Activated T-cell treated with anti-CD3 and anti-CD28 coated beads for 4 hours (primary cell): ENCODE data around the gene PPP2R3B.
"Not testable (repeated sequence)": the region's sequence is repeated elsewhere in the genome, so short reads cannot be mapped to it uniquely, and the experiment has no call there.

Source experiments
- DNase-seq: peaks from one replicate; pipeline ENCODE4 v3.0.0-alpha.2; 2020

The PPP2R3B gene

DNA sequence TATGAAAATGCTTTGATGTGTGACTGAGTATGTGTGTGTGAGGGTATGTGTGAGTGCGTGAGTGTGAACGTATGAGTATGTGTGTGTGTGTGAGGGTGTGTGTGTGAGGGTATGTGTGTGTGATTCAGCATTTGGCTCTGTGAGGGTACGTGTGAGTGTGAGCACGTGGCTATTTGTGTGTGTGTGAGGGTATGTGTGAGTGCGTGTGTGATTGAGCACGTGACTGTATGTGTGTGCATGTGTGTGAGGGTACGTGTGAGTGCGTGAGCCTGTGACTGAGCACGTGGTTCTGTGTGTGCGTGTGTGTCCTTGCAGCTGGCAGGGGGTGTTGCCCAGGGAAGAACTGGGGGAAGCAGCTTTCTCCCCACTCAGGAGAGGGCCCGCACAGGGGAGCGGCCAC lies 16.1 kb upstream of the PPP2R3B start:
- no peak for DNase-seq

DNA sequence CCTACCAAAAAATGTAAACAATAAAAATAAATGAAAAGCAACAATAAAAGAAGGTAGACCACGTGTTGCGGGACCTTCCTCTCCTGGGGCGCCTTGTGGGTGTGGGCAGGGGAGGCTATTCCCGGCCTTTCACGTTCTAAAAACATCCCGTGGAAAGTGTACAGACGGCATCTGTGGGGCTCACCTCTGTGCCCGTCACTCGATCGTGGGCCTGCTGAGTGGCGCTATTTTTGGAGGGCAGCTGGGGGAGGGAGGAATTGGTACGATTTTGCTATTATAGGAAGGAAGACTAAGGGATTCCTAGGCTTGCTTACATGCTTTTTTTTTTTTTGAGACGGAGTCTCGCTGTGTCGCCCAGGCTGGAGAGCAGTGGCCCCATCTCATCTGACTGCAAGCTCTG lies 13.6 kb upstream of the PPP2R3B start:
- no peak for DNase-seq

DNA sequence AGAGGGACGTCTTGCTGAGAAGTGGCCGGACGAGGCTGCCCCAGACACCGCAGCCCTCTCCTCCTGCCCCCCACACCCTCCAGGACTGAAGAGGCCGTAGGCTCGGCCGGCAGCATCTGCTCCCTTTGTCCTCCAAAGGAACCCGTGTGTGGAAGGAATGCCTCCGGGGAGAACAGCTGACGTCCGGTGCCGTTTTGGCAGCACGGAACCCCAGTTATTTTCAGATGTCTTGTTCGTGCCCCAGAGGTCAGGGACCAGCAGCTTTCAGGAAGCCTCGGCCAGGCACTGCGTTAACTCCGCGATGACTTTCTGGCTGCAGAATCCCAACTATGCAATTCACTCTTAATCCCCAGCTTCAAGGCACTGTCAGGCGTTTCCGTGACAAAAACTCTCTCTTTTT lies 10.9 kb upstream of the PPP2R3B start:
- no peak for DNase-seq

DNA sequence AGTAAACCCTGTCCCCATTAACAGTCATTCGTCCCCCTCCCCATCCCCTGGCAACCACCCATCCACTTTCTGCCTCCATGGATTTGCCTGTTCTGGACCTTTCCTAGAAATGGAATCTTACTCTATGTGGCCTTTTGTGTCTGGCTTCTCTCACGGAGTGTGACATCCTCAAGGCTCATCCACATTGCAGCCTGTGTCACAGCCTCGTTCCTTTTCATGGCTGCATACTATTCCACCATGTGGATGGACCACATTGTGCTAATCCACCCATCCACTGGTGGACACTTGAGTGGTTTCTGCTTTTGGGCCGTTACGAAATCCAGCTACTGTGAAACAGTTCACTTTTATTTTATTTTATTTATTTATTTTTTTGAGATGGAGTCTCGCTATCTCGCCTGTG lies 8.1 kb upstream of the PPP2R3B start:
- DNase-seq, result no peak

DNA sequence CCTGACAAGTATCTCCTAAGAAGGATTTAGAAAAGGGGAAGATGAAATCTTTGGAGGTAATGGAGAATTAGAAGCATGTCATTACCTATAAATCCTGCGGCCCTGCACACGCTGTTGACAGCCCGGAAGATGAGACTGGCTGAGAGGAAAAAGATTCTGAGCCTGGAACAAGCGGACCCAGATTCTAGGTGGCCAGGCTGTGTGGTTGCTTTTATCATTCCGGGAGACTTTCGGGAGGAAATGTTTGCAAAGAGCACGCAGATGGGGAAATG lies 5.8 kb upstream of the PPP2R3B start:
- DNase-seq, result no peak

DNA sequence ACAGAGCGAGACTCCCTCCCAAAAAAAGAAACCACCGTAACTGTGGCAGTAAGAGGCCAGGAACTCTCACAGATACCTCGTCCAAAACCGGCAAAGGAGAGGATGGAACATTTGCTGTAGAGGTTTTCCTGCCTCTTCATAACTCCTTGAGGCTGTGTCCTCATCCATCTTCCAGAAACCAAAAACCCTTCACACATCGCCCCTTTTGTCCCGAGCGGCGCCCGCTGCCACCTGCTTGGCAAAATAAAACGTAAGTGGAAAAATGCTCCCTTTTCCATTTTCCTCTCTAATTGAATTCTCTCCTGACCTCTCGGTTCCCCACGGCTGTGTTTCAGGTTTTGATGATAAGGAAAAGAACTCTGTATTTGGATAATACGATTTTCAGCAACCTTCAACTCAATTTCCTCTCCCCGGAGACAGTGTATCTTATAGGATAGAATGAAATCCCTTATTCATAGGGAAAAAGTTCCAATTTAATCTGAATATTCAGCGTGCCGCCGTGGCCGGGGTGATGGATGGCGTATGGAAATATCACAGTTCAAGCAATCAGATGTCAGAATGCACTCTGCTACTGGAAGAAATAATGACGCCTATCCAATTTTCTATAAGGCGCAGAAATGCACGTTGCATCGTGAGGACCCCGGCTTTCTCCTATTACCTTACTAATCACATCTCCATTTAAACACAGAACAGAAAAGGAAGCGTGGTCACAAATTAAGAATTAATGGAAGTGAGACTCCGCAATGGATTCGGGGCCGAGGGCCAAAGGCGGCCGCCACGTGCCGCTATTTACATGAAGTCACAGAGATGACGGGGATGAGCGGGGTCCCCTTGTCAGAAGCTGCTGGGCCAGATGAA lies 5.2 kb upstream of the PPP2R3B start:
- DNase-seq, result no peak

DNA sequence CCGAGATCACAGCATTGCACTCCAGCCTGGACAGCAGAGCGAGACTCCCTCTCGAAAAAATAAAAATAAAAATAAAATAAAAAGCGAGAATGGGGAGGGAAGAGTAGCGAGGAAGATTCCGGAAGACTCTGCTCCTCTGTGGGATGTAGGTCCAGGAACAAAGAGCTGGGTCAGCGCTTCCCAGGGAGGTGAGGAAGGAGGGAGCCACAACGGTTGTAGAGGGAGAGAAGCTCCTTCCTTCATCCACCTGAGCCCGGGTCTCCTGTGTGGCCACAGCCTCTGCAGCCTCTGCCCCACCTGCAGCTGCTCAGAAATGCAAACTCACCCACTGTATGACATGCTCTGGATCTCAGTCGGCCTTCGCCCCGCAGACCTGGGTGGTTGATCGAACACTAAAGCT lies 3.8 kb upstream of the PPP2R3B start:
- no peak for DNase-seq

DNA sequence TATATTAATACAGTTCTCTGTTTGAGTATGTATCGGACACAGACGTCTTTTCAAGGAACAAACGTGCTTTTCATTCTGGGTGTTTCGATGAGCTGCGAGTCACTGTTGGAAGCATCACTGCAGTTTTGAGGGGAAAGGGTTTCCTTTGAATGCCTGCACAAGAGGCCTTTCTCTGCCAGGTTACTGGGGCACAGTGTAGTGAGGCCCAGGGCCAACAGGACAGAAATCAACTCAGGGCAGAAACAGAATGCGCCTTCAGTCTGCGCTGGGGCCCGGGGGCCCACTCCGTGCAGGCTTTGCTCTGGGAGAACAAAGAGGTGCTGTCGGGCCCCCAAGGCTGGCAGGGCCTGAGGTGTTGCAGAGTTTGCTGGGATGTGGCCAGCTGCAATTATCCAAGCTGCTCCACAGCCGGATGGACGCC lies 2.3 kb upstream of the PPP2R3B start:
- DNase-seq, result no peak

DNA sequence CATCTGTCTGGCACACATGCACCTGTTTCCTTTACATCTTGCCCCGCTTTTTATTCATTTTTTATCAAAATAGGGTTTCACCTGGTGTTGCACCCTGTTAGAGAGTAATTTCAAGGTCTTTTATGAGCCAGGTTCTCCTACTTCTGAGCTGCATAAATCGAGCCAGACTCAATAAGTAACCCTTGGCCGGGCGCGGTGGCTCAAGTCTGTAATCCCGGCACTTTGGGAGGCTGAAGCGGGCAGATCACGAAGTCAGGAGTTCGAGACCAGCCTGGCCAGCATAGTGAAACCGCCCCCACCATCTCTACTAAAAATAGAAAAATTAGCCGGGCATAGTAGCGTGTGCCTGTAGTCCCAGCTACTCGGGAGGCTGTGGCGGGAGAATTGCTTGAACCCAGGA lies 1.0 kb upstream of the PPP2R3B start:
- no peak for DNase-seq

DNA sequence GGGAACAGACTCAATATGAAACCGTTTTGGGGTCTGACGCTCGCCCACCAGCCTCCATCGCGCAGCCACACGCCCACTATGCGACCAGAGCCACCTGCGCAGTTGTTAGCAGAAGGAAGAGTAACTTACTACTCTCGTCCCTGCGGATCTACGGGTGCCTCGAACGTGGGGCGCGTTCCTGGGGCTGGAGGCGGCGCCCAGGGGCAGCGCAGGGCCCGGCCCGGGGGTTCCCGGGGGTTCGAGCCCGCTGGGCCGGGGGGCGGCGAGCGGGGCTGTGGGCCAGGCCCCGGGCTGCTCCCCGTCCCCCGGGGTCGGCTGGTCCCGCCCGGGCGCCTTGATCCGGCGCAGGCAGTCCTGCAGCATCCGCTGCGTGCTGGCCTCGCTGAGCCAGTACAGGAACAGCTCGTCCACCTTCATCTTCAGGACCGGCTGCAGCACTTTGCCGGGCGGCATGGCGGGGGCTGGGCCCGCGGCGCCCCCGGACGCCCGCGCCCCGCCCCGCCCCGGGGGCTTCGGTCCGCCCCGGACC lies 404 bp downstream of the PPP2R3B start:
- peak; percentile 25 for DNase-seq

DNA sequence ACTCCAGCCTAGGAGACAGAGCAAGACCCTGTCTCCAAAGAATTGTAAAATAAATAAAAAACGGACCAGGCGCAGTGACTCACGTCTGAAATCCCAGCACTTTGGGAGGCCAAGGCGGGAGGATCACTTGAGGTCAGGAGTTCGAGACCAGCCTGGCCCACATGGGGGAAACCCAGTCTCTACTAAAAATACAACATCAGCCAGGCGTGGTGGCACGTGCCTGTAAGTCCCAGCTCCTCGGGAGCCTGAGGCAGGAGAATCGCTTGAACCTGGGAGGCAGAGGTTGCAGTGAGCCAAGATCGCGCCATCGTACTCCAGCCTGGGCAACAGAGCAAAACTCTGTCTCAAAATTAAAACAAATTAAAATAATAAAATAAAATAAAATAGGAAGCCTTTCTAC lies 971 bp downstream of the PPP2R3B start:
- DNase-seq, result not testable (repeated sequence)

DNA sequence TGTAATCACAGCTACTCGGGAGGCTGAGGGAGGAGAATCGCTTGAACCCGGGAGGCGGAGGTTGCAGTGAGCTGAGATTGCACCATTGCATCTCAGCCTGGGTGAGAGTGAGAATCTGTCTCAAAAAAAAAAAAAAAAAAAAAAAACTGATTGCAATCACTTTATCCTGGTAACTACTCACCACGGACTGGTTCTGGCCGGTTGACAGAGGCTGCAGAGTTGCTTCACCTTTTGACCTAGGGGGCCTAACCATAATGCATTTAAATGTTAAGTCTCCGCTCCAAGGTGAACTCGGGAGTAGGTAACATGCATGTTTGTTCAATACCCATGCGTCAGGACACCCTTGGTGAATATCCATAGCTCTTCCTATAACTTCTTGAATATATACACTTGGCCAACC lies 1.8 kb downstream of the PPP2R3B start:
- DNase-seq, result no peak

DNA sequence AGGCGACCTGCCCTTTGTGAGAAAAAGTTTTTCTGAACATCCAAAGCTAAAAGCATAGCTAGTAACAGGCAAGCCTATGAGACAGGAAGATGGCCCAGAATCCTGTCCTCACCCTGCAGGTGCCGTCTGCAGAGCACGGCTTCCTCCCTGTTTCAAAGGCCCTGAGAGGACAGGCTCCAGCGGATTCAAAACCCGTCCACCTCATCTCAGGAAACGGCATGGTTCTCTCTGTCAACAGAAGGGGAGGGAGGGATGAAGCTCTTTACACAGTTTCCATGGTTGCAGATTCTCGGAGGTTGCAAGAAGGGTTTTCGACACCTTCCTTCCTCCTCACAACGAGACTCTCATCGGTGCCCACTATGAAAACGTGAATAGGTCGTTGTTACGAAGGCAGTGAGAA lies 8.3 kb downstream of the PPP2R3B start:
- DNase-seq, result no peak

DNA sequence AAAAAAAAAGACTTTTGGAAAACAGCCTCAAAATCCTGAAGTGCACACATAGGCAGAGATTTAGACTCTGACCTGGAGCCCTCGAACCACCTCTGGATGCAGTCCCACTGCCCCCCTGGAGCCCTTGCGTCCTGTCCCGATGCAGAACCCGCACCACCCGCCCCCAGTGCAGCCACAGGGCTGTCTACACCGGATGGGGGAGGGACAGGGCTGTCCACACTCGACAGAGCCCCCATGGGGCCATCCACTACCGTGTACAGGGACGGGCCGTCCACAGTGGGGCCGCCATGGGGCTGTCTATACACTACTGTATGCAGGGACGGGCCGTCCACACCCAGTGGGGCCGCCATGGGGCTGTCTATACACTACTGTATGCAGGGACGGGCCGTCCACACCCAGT lies 10.5 kb downstream of the PPP2R3B start:
- not testable (repeated sequence) for DNase-seq

DNA sequence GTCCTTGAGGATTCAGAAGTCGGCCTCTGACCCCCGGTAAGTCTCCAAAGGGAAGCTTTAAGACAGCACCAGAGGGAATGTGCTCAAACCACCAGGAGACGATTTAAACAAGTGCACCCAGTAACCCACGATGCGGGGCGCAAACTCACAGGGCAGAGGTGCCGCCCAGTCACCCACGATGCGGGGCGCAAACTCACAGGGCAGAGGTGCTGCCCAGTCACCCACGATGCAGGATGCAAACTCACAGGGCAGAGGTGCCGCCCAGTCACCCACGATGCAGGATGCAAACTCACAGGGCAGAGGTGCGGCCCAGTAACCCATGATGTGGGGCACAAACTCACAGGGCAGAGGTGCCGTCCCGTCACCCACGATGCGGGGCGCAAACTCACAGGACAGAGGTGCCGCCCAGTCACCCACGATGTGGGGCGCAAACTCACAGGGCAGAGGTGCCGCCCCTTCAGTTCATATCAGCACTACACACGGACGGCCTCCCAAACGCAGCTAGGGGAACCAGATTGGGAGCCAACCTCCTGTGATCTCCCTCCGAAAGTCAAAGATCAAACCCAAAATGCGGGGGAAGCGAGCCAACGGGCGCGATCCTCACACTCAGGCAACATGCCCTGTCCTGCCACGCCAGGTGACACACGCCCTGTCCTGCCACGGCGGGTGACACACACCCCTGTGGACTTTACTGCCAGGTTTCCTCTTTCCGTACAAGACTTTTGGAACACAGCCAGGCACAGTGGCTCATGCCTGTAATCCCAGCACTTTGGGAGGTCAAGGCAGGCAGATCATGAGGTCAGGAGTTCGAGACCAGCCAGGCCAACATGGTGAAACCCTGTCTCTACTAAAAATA lies 11.3 kb downstream of the PPP2R3B start:
- DNase-seq, result no peak

DNA sequence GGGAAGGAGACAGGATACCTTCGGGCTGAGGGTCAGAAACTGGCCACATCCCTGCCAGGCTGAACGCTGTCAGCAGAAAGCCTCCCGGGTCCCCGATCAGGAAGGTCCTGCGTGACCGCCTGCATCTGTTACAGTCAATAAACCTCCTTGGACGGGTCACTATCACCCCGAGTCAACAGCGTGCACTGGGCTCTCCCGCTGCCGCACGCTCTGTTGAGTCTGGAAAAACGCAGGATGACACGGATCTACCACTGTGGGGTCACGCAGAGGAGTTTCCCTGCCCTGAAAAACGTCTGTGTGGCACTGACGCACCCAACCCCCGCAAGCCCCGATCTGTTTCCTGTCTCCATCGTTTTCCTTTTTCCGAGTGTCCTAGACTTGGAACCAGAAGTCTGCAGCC lies 12.1 kb downstream of the PPP2R3B start:
- DNase-seq, result no peak

DNA sequence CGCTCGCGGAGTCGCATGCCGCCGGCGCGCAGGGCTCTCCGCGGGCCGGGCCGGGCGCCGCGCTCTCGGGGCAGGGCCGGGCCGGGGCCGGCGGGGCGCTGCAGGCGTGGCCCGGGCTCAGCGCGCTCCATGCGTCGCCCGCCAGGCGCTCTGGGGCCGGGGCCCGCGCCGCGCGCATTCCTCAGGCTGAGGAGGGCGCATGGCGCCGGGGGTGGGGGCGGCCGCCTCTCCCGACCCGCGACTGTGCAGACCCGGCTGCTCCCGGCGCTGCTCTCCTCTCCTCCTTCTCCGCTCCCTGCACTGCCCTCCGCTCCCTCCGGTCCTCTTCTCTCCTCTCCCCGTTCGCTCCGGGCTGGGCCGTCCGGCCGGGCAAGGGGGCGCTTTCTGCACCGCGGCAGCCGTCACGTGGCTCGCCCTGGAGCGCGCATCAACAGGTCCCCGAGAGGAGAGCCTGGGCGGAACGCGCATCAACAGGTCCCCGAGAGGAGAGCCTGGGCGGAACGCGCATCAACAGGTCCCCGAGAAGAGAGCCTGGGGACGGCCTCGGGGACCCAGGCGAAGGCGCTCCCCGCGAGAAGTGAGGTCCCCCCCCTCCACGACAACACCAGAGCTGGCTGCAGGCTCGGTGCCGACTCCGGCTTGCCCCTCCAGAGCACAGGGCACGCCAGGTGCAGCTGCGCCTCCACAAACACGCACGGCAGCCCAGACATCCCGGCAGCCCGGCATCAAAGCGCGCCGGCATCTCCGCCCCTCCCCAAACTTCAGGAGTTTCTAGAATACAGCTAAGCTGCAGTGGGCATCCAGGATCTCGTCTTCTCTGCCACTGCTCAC lies 12.9 kb downstream of the PPP2R3B start:
- peak; percentile 9 for DNase-seq

DNA sequence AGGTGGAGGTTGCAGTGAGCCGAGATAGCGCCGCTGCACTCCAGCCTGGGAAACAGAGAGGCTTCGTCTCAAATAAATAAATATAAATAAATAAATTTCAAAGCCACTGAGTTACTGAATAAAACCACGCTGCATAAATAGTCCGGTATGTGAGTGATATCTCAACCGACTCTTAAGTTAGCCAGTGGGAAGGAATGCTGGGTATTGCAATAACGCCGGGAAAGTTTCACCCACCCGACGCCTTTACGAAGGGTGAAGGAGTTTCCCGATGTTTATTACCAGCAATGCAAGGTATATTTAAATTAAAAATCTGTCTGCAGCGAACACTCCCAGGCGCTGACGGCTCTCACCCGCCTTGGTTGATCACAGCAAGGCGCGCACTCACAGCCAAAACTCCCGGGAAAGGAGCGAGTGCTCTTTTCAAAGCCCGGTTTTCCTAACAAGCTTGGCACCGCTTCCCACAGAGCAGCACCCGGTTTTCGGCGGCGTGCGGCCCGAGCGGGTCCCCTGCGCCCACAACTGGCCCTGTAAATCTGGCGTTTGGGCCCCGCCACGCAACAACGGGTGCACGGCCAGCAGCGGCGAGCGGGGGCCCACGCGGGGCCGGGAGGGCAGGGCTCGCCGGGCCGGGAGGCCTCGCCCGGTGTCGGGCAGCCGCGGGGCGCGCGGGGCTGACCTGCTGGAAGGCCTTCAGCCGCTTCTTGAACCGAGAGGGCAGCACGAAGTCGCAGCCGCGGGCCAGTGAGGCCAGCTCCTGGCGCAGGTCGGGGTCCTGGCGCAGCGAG lies 13.7 kb downstream of the PPP2R3B start:
- DNase-seq, result no peak

DNA sequence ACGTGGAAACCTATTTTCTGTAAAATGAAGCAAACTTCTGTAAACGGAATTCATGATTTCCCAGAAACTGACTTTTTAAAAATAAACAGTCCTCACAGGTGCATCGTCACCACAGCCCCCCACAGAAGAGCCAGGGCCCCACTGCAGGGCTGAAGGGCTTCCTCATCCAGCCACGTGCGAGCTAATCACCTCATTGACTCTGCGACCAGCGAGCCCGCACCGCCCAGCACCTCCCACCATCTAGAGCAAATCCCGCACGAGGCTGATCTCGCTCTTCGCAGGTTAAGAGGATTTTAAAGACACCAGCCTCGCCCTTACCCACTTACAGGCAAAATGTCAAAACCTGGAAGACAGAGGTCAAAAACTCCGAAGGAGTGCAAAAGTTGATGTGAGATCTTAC lies 14.8 kb downstream of the PPP2R3B start:
- DNase-seq, result no peak

DNA sequence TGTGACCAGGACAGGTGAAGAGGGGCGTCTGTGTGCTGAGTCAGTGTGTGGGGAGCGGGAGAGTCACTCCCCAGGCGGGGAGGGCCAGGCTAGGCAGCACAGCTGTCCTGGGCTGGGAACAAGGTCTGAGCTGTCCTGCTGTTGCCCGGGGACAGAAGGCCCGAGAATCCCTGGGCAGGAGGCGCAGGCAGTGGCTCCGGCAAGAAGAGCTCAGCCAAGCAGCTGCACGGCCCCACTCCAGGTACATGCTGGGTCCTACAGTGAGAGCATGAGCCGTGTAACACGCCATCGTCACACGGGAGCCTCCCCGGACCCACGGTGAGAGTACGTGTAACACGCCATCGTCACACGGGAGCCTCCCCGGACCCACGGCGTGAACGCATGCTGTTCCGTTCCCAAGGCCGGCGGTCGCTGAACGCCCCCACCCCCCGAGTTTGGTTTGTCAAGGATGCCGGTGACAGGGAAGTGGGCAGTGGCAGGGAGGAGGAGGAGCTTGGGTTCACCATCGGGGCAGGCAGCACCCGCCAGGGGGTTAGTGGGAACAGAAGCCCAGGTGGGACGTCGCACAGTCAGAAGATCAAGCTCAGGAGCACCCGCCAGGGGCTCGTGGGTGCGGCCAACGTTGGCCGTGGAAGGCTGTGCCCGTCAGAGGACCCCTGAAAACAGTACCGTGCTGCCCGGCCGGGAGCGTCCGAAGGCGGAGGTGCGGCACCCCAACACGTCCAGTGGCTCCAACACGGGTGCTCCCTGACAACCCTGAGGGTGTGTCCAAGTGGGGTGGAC lies 15.6 kb downstream of the PPP2R3B start:
- no peak for DNase-seq

DNA sequence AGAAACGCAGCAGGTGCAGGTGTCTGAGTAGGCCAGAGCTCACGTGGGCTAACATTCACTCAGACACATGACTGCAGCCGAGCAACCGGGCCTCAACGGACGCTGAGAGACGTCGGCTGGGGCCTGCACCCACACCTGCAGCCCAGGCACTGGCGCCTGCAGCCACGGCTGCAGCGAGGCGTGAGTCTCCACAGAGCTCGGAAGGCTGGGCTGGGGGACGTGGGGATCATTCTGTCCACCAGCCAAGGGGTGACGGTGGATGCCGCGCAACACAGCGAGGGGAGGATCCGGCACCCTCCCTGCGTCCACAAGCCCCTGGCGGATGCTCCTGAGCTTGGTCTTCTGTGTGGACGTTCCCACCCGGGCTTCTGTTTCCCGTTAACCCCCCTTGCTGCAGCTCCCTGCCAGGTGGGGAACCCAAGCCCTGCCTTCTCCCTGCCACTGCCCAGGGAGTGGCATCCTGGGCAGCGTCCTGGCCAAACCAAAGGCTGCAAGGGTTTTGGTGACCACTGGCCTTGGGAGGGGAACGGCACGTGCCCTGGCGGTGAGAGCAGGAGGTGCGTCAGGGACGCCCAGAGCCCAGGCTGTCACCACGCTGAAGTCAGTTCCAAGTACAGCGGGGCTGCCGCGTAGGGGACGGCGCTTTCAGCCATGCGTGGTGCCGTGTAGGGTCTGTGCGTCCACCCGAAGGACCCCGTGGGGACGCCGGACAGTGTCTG lies 16.3 kb downstream of the PPP2R3B start:
- no peak for DNase-seq
